HCEC 1CT (cell line): ENCODE measurements around the gene PLPP6.

Source experiments
- DNase-seq: peaks from one replicate; pipeline ENCODE4 v3.0.0-alpha.2; 2017

Gene PLPP6

GRCh38 chr9:4700932-4701331, 38.8 kb downstream of the PLPP6 start:
- no peak for DNase-seq

DNA sequence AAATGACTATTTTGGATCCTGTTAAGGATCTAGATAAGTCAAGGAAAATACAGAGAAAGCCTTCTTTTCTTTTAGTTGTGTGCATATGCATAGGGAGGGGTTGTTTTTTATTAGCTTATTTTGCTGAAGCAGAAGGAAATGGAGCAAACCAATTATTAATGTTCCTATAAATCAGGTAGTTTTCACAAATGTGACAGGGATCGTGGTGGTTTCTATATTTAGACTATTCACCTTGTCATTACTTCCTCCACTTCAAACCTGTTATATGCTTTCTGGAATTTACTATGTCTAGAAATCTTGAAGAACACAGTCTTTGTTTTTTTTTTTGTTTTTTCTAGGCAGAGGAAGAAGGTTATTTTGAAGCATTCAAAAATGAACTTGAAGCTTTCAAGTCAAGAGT, 39.4 kb downstream of the PLPP6 start:
- DNase-seq = no peak

GRCh38 chr9:4704129-4704528, 42.0 kb downstream of the PLPP6 start:
- peak; percentile 26 for DNase-seq

GRCh38 chr9:4706021-4706420, 43.9 kb downstream of the PLPP6 start:
- DNase-seq = no peak

DNA sequence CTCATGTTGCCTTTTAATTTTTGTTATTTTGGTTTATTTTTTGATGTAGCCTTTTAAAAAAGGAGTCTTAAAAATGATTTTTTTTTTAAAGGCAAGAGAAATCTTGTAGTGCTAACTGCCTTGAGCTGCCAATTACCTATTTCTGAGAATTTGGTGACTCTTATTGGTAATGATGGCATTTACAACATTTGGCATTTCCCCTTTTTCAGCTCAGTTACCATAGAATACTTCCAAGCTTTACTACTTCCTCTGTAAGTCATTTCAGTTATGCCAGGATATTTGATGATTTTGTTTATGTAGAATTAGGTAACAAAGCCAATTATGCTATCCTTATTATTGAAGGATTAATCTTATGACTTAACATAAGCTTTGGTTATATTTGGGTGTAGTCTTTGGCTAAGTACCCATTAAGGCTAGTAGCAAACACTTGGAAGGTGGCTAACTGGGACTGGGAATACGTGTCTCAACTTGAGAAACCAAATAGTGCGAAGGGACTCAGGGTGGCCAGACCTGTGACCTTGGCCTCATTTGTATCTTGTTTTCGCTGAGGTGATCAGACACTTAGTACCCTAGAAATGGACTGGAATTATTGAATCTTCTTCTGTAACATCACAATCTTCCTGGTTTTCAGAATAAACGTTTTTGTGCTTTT, 45.0 kb downstream of the PLPP6 start:
- DNase-seq = no peak

GRCh38 chr9:4709380-4709779, 47.3 kb downstream of the PLPP6 start:
- DNase-seq = no peak

GRCh38 chr9:4713849-4714248, 51.8 kb downstream of the PLPP6 start:
- DNase-seq = no peak

- DNase-seq = no peak
Measured at GRCh38 chr9:4714266-4715016, 52.3 kb downstream of the PLPP6 start.
